GM18502 (cell line): Measurements from ENCODE around the gene HSF4.

Experiments
- ATAC-seq: cut with Tn5 transposase; IDR thresholded peaks from one replicate; pipeline ENCODE4 v1.9.1; 2021; ENCODE audit warnings: mild to moderate bottlenecking; ENCODE audit not compliant: unreplicated experiment, poor library complexity

Gene HSF4

DNA sequence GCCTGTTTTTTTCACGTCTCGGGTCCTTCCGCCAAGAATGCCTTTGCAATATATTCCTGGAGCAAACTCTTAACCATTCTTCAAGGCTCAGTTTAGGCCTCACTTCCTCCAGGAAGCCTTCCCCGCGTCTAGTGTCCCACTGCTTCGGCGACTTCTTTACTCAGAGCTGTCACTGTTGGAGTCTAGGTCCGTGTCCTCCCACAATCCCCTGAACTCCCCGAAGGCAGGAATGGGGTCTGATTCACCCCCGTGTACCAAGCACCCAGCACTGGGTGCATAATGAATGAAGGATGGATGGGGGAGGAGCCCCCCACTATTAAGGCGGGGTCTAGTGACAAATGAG, 18.7 kb downstream of the HSF4 start:
- ATAC-seq = no peak

DNA sequence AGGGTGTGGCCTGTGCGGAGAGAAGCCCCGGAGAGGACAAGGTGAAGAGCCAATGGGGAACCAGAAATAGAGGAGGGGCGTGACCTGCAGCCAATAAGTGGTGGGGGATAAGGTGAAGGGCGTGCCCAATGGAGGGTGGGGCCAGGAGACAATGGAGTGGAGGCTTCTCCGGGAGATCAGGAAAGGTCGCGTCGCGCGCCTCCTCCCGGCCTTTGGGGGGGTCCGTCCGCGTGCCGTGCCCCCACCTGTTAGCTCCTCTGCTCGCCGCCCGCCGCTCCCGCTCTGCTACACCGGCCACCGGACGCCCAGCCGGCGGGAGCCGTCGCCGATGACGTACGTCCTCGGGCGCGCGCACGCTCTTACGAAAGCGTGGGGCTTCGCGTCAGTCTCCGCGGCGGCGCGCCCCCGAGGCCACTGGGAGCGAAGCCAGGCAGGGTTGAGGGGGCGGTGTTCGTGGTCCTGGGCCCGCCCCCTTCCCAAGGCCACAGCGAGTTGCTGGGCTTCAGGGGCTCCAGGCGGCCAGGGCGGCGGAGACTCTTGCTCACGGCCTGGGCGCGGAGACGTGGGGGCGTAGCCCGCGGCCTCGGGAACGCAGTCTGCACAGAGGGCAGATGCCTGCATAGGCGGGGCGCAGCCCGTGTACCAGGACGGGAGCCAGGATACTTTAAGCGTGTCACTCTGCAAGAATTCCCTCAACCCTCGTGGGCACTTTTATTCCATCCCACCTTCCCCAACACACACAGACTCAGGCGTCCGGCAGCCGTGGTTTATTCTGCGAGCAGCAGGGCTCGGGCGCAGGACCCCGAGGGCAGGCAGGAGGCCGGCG, 19.3 kb downstream of the HSF4 start, which contains the start of gene MATCAP1:
TSS of gene MATCAP1 (minus strand) at position 337 of the 826 bp plus-strand sequence. CDS start 3,353 bp downstream, outside the sequence.
- ATAC-seq = peak; percentile 92

DNA sequence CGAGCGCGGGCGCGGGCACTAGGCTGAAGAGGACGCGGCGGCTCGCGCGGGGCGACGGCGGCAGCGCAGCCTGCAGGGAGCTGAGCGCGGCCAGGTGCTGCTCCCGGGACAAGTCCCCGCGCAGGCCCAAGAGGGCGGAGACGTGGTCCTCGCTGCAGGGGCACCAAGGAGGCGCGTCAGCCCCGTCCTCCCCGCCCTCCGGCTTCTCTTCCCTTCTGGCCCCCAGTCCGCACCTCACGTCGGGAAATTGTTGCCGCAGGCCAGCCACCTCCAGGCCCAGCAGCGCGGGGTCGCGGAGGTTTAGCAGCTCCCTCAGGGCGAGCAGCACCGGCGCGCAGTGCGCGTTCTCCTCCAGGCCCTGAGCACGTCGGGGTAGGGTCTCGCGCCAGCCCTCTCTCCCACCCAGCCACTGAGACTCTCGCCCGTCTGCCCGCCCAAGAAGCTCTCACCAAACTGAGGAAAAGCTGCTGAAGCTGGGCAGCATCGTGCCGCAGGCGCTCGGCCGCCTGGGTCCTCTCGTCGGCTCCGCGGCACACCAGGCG, 20.0 kb downstream of the HSF4 start:
- ATAC-seq = no peak

DNA sequence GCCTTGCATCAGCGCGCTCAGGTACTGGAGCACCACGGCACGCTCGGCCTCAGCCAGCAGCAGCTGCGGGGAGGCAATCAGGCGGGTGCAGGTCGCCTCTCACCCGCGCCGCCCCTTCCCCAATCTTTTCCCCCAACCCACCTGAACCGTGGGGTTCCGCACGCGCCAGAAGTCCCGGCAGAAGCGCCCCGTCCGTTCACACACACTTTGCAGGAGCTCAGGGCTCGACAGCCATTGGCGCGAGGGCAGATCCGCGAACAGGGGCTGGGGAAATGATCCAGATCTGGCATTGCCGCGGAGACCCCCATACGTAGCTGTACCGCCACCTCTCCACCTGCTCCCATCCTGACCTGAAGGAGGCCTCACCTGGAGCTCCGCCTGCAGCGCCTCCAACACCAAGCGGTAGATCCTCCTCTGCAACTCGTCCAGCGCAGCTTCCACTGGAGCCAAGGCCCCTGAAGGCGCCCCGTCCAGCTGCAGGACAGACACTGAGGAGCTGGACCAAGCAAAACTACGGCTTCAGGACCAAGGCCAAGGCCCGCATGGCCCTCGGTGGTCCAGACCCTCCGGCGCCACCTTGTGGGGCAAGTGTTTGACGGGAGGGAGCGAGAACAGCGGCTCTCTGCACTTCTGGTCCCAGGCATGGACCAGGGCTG, 20.6 kb downstream of the HSF4 start:
- ATAC-seq = no peak

DNA sequence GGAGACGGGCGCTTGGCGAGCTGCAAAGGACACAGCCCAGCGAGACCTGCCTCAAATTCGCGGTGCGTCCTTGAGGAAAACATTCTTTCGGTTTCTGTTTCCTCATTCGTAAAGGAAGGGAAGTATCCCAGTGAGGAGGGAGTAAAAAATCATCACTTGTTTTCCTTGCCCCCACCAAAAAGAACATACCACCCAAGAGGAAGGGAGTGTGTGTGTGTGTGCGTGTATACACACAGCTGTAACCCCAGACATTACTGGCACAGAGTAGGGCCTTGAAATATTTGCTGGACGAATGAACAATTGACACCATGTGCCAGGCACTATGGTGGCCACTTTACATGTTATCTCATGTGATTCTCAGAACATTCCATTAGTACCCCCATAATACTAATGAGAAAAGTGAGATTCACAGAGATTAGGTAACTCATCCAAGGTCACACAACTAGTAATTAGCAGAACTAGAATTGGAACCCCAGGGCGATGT, 21.1 kb downstream of the HSF4 start:
- no peak for ATAC-seq

DNA sequence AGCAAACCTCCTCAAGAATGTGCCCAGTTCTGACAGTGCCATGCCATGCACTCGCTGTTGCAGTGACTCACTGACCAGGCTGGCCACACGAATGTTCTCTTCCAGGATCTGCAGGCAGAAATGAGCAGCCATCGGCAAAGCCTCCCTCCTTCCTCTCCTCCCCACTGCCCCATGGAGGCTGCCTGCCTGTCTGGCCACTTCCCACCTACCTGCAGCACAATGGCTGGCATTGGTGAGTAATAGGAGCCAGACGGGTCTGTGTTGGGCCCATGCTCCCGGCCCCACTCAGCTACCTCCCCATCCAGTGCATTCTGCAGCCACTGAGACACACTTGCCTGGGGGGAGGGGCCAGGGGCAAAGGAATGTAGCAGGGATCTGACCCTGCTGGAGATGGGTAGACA, 22.0 kb downstream of the HSF4 start:
- ATAC-seq = no peak

DNA sequence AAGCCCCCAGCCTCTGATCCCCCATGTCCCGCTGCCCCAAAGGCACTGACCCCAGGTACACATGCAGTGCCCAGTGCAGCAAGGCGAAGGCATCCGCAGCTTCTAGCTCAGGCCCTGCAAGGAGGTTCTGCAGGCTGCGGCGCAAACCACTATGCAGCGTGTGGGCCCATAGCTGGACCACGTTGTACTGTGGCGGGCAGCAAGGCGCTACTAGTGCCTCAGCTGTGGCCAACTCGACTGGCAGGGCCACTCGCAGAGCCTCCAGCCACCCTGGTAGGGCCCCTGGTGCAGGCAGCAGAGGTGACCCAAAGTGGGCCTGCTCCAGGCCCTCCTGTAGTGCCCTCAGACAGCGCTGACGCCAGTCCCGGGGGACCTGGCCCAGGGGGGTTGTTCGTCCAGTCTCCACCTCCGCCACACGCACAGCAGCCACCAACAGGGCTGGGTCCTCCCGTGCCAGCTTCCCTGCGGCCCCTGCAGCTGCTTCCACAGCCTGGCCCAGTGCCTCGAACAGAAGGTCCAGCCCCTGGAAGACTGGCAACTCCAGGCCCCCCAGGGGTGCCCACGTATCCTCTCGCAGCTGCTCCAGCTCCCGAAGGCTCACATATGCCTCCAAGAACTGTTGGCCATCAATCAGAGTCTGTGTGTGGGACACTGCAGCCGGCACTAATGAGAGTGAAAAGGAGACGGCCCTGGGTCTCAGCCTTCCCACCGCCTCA, 22.8 kb downstream of the HSF4 start:
- ATAC-seq = no peak

DNA sequence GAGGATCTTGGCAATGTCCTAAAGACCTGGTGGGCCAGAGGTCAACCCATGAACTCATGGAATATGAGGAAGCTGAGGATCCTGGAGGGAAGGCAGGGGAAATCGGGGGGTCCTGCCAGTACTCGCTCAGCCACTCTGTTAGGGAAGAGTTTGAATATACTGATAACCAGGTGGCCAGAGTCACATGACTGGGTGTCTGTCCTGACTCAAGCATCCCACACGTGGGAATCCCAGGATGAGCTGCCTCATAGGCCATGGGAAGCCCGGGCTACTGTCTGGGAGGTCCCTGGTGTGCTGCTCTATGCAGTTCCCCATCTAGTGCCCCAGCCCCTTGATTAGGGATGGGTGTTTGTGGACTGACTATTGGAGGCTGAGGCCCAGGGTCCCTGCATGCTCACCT, 23.8 kb downstream of the HSF4 start:
- no peak for ATAC-seq

DNA sequence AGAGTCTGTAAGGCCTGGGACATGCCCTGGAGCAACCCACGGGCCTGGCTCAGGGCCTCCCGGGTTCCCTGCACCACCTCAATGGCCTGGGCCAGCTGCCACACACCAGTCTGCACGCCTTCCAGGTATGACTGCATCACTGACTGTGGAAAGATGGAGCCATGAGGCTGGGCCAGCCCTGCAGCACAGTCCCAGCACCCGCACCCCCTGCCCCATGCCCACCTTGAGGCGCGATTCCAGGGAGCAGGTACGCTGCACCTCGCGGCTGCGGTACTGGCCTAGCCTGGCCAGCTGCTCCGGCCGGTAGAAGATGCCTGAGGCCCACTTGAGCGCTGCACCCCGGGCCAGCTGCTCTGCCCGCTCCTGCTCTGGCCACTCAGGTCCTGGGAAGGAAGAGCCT, 24.3 kb downstream of the HSF4 start:
- ATAC-seq = no peak

DNA sequence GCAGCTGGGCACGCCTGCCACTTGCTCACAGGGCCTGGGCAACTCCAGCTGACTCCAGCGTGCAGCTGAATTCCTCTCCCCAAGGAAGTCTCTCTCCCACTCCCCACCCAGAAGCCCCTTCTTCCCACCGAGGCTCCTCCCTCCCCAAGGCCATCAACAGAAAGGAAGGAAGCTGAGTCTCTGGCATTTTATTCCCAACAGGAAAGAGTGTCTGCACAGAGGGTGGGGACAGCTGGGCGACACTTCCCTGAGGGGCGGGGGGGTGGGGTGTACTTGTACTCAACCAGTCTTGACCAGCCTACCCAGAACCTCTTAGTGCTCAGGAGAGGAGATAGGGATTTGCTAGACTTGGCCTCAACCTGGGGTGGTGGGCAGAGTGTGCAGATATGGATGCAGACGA, 25.5 kb downstream of the HSF4 start, which contains the start of gene EXOC3L1:
TSS of gene EXOC3L1 (minus strand) at position 96 of the 400 bp plus-strand sequence. CDS start 460 bp downstream, outside the sequence.
- no peak for ATAC-seq

DNA sequence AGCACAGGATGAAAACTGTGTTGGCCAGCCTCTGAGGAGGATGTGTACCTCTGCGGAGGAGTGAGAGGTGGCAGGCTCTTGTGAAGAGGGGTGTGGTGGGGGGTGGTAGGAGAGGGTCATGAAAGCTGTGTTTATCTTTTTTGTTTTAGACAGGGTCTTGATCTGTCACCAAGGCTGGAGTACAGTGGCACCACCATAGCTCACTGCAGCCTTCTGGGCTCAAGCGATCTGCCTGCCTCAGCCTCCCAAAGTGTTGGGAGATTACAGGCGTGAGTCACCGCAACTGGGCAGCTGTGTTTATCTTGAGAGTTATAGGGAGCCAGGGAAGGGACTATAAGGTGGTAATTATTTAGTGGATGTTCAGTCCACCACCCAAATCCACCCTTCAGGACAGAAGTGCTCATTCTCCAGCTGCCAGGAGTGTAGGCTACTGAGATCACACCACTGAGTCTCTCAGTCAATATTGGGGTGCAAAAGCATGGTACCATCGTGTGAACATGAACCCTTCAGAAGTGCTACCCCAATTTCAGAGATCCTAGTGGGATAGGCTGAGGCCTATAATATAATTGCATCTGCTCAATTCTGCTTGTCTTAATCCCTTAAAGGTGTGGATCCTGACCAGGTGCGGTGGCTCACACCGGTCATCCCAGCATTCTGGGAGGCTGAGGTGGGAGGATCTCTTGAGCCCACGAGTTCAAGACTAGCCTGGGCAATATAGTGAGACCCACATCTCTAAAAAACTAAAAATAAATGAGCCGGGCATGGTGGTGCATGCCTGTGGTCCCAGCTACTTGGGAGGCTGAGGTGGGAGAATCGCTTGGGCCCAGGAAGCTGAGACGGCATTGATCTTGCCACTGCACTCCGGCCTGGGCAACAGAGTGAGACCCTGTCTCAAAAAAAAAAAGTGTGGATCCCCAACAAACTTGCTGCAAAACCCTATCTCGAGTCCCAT, 26.2 kb downstream of the HSF4 start:
- no peak for ATAC-seq

DNA sequence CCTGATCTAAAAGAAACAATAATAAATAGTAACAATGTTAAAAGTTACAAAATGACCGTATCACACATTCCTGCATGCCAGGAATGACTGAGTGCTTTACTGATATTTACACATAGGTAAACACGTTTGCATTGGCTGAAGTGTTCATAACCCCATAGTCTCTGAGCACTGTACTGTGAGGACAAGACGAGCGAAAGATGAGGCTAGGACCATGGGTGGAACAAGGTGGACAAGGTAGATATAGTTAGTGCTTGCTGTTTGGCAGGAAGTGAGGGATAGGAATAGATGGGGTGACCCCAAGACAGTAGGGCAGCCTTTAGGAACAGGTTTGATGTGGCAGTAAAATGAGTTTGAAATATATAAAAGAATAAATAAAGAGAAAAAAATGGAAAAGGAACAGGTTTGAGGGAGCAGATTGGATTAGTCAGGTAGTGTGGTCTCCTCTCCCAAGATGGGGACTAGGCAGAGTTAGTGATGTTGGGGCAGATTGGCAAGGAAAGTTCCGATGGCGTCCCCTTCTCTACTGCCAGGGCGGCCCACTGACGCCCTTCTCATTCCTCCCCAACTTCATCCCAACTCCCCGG, 27.0 kb downstream of the HSF4 start:
- ATAC-seq = no peak

DNA sequence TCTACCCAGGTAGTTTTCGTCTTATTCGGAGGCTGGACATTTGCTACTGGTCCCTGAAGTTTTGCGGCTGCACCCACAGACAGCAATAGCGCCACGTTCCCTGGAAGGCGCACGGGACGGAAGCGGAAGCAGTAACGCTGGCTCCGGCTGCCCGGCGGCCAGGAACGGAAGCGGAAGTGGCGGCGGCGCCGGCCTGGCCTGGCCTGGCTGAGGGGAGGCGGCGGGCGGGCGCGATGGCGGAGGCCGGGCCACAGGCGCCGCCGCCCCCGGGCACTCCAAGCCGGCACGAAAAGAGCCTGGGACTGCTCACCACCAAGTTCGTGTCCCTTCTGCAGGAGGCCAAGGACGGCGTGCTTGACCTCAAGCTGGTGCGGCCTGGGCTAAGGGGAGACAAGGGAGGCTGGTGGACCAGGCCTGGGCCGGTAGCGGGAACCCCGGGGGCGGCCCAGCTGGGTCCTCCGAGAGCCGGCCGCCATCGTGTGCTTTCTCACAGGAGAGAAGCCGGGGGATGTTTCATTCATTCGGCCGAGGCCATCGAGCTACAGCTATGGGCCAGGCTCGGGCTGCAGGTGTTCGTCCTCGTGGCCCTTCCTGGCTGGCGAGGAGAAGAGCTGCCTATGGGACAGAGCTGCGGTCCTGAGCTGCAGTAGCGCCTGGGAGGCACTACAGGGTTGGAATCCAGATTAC, 27.6 kb downstream of the HSF4 start, which contains the start of gene E2F4:
TSS of gene E2F4 (plus strand) at position 161 of the 687 bp plus-strand sequence. CDS start at position 234, 73 bp downstream.
- peak; percentile 88 for ATAC-seq

DNA sequence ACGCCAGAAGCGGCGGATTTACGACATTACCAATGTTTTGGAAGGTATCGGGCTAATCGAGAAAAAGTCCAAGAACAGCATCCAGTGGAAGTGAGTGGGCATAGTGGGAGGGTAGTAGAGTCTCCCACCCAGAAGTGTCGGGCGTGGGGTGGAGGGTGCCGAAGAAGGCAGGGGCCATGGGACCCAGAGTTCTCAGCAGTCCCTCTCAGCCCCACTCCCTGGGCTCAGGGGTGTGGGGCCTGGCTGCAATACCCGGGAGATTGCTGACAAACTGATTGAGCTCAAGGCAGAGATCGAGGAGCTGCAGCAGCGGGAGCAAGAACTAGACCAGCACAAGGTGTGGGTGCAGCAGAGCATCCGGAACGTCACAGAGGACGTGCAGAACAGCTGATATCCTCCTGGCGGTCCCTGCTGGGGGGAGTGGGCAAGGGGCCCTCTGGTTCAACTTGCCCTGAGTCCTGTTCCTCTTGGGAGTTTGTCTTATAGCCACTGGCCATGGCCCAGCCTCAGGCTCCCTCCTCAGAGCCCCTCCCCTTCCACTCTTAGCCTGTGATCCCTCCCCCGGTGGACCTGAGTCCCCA, 28.3 kb downstream of the HSF4 start:
- peak; percentile 10 for ATAC-seq

DNA sequence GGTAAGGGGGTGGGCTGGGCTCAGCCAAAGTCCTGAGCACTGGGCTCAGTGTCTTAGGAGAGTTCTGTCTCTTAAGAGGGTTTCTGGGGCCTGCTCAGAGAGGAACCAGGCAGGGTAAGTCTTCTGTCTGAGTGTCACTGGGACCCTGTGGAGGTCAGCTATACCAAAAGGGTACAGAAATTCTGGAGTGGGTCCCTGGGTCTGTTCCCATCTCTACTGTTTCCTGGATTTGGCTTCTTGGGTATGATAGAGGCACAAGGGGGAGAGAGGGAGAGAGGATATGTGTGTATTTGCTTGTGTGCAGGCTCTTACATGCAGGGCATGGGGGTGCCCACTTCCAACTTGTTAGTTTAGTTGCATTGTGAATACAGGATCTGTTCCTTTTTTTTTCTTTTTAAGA, 29.0 kb downstream of the HSF4 start:
- no peak for ATAC-seq

DNA sequence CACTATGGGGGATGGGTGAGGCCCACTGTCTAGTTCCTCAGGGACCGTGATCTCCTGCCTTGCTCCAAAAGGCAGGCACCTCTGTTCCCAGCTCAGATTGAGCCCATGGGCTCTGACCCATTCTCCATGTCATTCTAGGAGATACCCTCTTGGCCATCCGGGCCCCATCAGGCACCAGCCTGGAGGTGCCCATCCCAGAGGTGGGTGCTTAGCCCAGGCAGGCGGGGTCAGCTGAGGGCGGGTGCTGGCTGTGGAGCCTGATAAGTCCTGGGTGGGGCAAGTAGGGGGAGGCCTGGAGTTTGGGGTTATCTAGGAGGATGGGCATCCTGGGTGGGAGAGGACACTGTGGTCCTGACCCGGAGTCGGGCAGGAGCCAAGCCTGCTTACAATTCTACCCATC, 29.7 kb downstream of the HSF4 start:
- ATAC-seq = no peak

DNA sequence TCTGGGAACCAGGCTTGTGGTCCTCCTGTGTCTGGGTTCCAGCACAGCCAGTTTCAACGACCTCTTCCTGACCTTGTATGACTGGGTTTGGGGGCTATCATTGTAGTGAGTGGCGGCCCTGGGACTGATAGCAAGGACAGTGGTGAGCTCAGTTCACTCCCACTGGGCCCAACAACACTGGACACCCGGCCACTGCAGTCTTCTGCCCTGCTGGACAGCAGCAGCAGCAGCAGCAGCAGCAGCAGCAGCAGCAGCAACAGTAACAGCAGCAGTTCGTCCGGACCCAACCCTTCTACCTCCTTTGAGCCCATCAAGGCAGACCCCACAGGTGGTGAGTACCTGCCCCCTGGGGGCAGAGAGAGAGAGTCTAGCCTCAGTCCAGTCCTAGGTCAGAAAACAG, 31.1 kb downstream of the HSF4 start:
- ATAC-seq = no peak

DNA sequence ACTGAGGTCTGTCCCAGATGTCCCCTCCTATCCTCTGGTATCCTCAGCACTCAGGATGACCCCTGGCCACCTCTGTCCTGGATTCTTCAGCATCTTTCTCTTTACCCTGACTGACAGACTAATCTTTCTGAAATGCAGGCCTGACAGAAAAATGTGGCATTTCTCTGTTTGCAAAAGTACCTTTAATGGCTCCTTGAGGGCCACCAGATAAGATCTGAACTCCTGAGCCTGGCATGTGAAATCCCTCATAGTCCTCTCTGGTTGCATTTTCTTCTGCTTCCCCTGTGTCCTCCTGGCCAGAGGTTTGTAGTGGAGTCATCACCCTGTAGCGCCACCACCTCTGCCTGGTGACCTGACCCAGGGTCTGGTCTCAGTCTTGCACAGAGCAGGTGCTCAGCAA, 32.3 kb downstream of the HSF4 start:
- ATAC-seq = no peak
